GM19240 (cell line): Measurements from ENCODE around the gene C2orf92.

Experiments used
- DNase-seq: peaks from one replicate; pipeline ENCODE4 v3.0.0; 2011; ENCODE audit warnings: low spot score; ENCODE audit not compliant: insufficient read length

The C2orf92 gene

GRCh38 chr2:97743913-97744312 is 74.4 kb downstream of the C2orf92 start:
- no peak for DNase-seq

- DNase-seq = peak; percentile 50
Measured at GRCh38 chr2:97745474-97746174, 76.1 kb downstream of the C2orf92 start.

DNA sequence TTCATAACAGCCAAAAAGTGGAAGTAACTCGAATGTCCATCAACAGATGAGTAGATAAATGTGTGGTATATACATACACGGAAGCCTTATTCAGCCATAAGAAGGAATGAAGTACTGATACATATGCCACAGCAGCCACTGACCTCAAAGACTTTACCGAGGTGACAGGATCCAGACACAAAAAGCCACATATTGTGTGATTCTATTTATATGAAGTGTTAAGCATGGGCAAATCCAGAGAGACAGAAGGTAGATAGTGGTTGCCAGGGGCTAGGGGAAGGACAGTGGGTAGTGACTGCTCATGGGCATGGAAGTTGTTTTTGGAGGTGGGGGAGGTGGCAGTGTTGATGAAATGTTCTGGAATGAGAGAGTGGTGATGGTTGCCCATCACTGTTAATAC is 77.8 kb downstream of the C2orf92 start:
- DNase-seq = no peak

DNA sequence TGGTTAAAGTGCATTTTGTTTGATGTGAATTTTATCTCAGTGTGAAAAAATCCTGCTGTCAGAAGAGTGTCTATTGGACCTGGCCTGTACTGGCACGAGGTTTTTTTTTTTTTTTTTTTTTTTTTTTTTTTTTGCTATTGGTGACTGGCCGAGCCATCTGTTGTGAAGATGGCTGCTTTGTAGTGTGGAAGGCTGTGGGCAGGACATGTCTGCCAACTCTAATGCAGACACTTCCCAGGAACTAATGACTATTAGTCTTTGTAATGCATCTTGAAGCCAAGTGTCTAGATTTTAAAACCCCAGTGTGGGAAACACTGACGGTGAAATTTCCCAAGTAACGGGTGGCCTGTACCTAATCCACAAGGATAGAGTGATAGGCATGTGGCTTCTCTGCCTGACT is 78.2 kb downstream of the C2orf92 start:
- no peak for DNase-seq

DNA sequence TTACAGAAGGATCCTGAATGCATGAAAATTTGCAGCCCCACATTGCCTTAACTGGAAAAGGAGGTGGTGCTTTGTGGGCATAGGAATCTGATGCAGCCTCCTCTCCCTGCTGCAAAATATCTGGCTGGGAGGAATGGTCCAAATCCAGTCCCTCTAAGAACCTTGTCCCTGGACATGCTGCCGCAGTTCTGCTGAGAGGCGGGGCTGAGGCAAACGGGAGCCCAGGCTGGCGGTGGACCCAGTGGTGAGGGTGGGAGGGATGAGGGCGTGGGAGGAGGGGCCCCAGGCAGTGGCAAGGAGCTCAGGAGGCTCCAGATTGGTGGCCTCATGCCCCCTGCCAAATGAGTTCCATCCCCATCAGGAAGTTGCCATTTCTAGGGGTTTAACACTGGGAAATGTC is 80.1 kb downstream of the C2orf92 start:
- DNase-seq = no peak

GRCh38 chr2:97750017-97750416 is 80.5 kb downstream of the C2orf92 start:
- no peak for DNase-seq

GRCh38 chr2:97751752-97752151 is 82.2 kb downstream of the C2orf92 start:
- DNase-seq = no peak
